Loucy (cell line): ENCODE data around the gene SGO1.

Experiments used
- H2AFZ ChIP-seq: fragments of 200-600 bp; sonication (generic); 2 replicates; pipeline ENCODE4 v1.6.0; 2016; ENCODE audit warnings: antibody characterized with exemption, mild to moderate bottlenecking, low read length, moderate library complexity
- H3F3A ChIP-seq: fragments of 200-600 bp; 2 replicates; pipeline ENCODE4 v1.6.0; 2016; ENCODE audit warnings: antibody characterized with exemption, low read depth, mild to moderate bottlenecking
- H3K27me3 ChIP-seq: fragments of 200-600 bp; sonication (generic); 2 replicates; pipeline ENCODE4 v1.6.1; 2014; ENCODE audit warnings: low read length, mild to moderate bottlenecking; ENCODE audit not compliant: insufficient read depth, poor library complexity, severe bottlenecking
- H3K36me3 ChIP-seq: fragments of 200-600 bp; sonication (generic); 2 replicates; pipeline ENCODE4 v1.6.1; 2016; ENCODE audit warnings: low read length; ENCODE audit not compliant: insufficient read depth
- H3K4me1 ChIP-seq: fragments of 200-600 bp; sonication (generic); 2 replicates; pipeline ENCODE4 v1.5.1; 2014; ENCODE audit warnings: low read length, mild to moderate bottlenecking; ENCODE audit not compliant: insufficient read depth, poor library complexity, severe bottlenecking
- H3K4me2 ChIP-seq: fragments of 200-600 bp; sonication (generic); 2 replicates; pipeline ENCODE4 v1.6.0; 2014; ENCODE audit warnings: antibody characterized with exemption, low read length, low read depth, mild to moderate bottlenecking; ENCODE audit not compliant: poor library complexity, severe bottlenecking
- H3K4me3 ChIP-seq: fragments of 200-600 bp; sonication (generic); 2 replicates; pipeline ENCODE4 v1.5.1; 2014; ENCODE audit warnings: low read length, mild to moderate bottlenecking, mixed read lengths; ENCODE audit not compliant: poor library complexity, severe bottlenecking
- H3K79me2 ChIP-seq: fragments of 200-600 bp; sonication (generic); 2 replicates; pipeline ENCODE4 v1.6.1; 2014; ENCODE audit warnings: low read length; ENCODE audit not compliant: insufficient read depth
- H3K9ac ChIP-seq: fragments of 200-600 bp; sonication (generic); 2 replicates; pipeline ENCODE4 v1.6.0; 2014; ENCODE audit warnings: mild to moderate bottlenecking, low read depth, low read length, moderate library complexity; ENCODE audit not compliant: poor library complexity, severe bottlenecking
- H3K9me2 ChIP-seq: fragments of 200-600 bp; sonication (generic); replicated peaks from 2 replicates; pipeline ENCODE4 v1.6.1; 2016; ENCODE audit warnings: low read depth, low read length, mixed read lengths
- H3K9me3 ChIP-seq: fragments of 200-600 bp; sonication (generic); 2 replicates; pipeline ENCODE4 v1.6.1; 2014; ENCODE audit warnings: mild to moderate bottlenecking, antibody characterized with exemption, low read length, low read depth; ENCODE audit not compliant: insufficient read depth
- H4K20me1 ChIP-seq: fragments of 200-600 bp; sonication (generic); 2 replicates; pipeline ENCODE4 v1.6.0; 2014; ENCODE audit warnings: antibody characterized with exemption, low read length, mild to moderate bottlenecking; ENCODE audit not compliant: insufficient read depth, poor library complexity, severe bottlenecking
- EZH2phosphoT487 ChIP-seq: fragments of 200-600 bp; IDR thresholded peaks from 2 replicates; pipeline ENCODE4 v1.6.1; 2018; ENCODE audit warnings: antibody characterized with exemption, mild to moderate bottlenecking, moderate library complexity, borderline replicate concordance
- TF ChIP-seq, protein P1 (sequence below): fragments of 200-600 bp; sonication (generic); conservative IDR thresholded peaks from 2 replicates; pipeline ENCODE4 v1.5.1; 2014; ENCODE audit warnings: mild to moderate bottlenecking, antibody characterized with exemption, low read length

Gene SGO1

DNA sequence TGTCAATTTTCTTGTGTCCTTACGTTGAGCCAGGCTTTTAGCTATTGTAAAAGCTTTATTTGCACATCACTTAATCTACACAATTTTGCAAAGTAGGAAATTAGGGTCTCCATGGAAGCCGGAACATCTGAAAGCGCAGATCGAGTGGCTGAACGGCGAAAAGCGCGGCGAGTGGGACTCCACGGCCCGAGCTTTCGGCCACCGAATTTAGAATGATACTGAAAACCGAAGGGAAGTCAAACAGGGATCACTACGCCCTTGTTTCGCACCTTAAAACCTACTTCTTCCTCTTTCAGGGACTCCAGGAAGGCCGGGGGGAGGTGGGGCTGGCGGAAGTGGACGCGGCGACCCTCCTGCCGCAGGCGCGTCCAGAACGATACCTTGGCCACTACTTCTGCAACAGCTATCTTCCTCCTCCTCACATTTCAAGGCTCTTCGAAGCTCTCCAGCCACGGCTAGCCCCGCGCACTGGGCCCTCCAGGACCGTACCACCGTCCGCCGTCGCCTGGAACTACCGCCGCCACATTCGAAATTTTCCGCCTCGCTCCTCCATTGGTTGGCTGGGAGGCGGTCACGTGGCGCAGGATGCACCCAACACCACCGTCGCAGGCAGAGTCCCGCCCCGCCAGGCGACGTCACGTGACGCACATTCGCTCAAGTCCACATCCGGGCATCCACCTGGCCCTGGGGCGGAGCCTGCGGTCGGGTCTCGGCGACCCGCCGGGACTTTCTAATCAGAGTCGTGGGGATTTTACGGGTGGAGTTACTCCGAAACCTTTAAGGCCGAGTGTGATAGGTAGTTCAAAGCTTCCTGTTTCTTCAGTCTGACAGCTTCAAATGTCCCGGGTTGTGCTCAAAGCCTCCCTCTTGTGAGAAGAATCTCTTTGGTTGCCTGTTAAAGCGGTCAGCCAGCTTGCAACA is at the start of gene SGO1:
Gene SGO1, minus strand, starts transcription at position 528 of the 921 bp plus-strand sequence. CDS start 2,179 bp downstream, outside the sequence.
- Histone ChIP-seq H3K36me3 (peaks cover 11% of the 10 kb centered on the region; the same call in 1 of the 2 replicates), H3K9me3 (no peaks in the 10 kb centered on the region), H3K4me1 (peaks cover 30% of the 10 kb centered on the region), H3K4me3 (peak within 1 kb of the TSS; percentile 94), H3K9me2 (no peaks in the 10 kb centered on the region), H3K79me2 (peaks cover 47% of the 10 kb centered on the region), H4K20me1 (peaks cover 15% of the 10 kb centered on the region), H3K27me3 (no peaks in the 10 kb centered on the region), H3F3A (no peaks in the 10 kb centered on the region), H2AFZ (peak within 1 kb of the TSS; percentile 93), H3K9ac (peak within 1 kb of the TSS; percentile 90), H3K4me2 (peak within 1 kb of the TSS; percentile 95)
- TF ChIP-seq, protein P1, sequence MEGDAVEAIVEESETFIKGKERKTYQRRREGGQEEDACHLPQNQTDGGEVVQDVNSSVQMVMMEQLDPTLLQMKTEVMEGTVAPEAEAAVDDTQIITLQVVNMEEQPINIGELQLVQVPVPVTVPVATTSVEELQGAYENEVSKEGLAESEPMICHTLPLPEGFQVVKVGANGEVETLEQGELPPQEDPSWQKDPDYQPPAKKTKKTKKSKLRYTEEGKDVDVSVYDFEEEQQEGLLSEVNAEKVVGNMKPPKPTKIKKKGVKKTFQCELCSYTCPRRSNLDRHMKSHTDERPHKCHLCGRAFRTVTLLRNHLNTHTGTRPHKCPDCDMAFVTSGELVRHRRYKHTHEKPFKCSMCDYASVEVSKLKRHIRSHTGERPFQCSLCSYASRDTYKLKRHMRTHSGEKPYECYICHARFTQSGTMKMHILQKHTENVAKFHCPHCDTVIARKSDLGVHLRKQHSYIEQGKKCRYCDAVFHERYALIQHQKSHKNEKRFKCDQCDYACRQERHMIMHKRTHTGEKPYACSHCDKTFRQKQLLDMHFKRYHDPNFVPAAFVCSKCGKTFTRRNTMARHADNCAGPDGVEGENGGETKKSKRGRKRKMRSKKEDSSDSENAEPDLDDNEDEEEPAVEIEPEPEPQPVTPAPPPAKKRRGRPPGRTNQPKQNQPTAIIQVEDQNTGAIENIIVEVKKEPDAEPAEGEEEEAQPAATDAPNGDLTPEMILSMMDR, result no peak
- TF ChIP-seq EZH2phosphoT487, result no peak

GRCh38 chr3:20235796-20236195 is 49.8 kb upstream of the SGO1 start:
- H3K36me3 ChIP-seq, result no peaks in the 10 kb centered on the region
- no peak overlapping the region for H3K9ac ChIP-seq
- no peak overlapping the region for H3K4me3 ChIP-seq
- H3K79me2 ChIP-seq, result no peaks in the 10 kb centered on the region
- H3K27me3 ChIP-seq, result no peaks in the 10 kb centered on the region
- no peaks in the 10 kb centered on the region for H3K4me1 ChIP-seq
- H3K9me2 ChIP-seq, result no peaks in the 10 kb centered on the region
- no peaks in the 10 kb centered on the region for H3K9me3 ChIP-seq
- H3F3A ChIP-seq, result no peaks in the 10 kb centered on the region
- no peaks in the 10 kb centered on the region for H4K20me1 ChIP-seq
- no peak overlapping the region for H2AFZ ChIP-seq
- no peak for TF ChIP-seq EZH2phosphoT487
- TF ChIP-seq, protein P1, result no peak
- no peak overlapping the region for H3K4me2 ChIP-seq

- Histone ChIP-seq H3K27me3 (no peaks in the 10 kb centered on the region), H3K4me2 (no peak overlapping the region), H3K4me3 (no peak overlapping the region), H3K4me1 (no peaks in the 10 kb centered on the region), H3K9me2 (no peaks in the 10 kb centered on the region), H3K9me3 (no peaks in the 10 kb centered on the region), H3K79me2 (no peaks in the 10 kb centered on the region), H3F3A (no peaks in the 10 kb centered on the region), H4K20me1 (no peaks in the 10 kb centered on the region), H2AFZ (no peak overlapping the region), H3K36me3 (no peaks in the 10 kb centered on the region), H3K9ac (no peak overlapping the region)
- TF ChIP-seq, protein P1, result no peak
- no peak for TF ChIP-seq EZH2phosphoT487
Measured at GRCh38 chr3:20232906-20233780, 47.1 kb upstream of the SGO1 start.
